Activated CD4-positive, alpha-beta memory T cell treated with anti-CD3 and anti-CD28 coated beads, Interleukin-2, amount 10 ng/mL, durations not matched to agents 7 days and 5 days (primary cell): Measurements from ENCODE around the gene SP7. TPM values are rescaled to one million over a fixed set of nuclear protein-coding genes. Genes with fewer than 3 reads are reported as not detected.
A peak's percentile ranks its signal among the peaks of the same experiment; 100 is the strongest.

Experiments used
- CTCF ChIA-PET: fragments of 350-600 bp; sonication (Branson Sonifier 250); formaldehyde crosslinking; loops from one replicate; lab custom pipeline; 2021; ENCODE audit warnings: antibody characterized with exemption, inconsistent platforms; lab: Charles Lee
- POLR2A ChIA-PET: fragments of 350-600 bp; sonication (Branson Sonifier 250); formaldehyde crosslinking; loops from one replicate; lab custom pipeline; 2021; ENCODE audit warnings: antibody characterized with exemption; lab: Charles Lee
- DNase-seq: peaks from one replicate; pipeline ENCODE4 v3.0.0-alpha.2; 2020
- H3K27ac Mint-ChIP-seq: one replicate; pipeline ENCODE4 v1.8.0; 2021; ENCODE audit warnings: mild to moderate bottlenecking, mixed read lengths
- H3K27me3 Mint-ChIP-seq: one replicate; pipeline ENCODE4 v1.8.0; 2021; ENCODE audit warnings: mixed read lengths
- H3K36me3 Mint-ChIP-seq: one replicate; pipeline ENCODE4 v1.8.0; 2021; ENCODE audit warnings: low read depth, mixed read lengths
- H3K4me1 Mint-ChIP-seq: one replicate; pipeline ENCODE4 v1.8.0; 2021; ENCODE audit warnings: mixed read lengths
- H3K4me3 Mint-ChIP-seq: one replicate; pipeline ENCODE4 v1.8.0; 2021; ENCODE audit warnings: mild to moderate bottlenecking, mixed read lengths
- H3K9me3 Mint-ChIP-seq: one replicate; pipeline ENCODE4 v1.8.0; 2021; ENCODE audit warnings: mixed read lengths
- total RNA-seq, 2 experiments: library from RNA; stranded (reverse); gene quantifications; one replicate each; pipeline ENCODE4 v1.2.3, GENCODE V29; 2021

Gene SP7
- total RNA-seq, 2 experiments from 2014 or later = not detected

DNA sequence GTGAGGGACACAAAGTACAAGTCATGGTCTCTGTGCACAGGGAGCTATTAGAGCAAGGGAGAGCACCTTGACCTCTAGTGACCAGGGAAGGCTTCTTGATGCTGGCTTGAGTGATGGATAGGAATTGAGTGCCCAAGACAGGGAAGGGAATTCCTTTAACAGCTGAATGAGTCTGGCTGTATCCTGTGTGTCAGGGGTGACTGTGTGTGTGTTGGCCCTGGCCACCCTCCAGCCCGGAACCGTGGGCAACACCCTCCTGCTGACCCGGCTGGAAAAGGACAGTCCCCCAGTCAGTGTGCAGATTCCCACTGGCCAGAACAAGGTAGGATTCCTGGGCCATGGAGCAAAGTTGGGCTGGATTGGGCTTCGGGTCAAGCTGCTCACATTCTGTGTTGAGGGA lies 46.3 kb downstream of the SP7 start:
- ChIA-PET CTCF (interaction anchor here (1.4 to 10.6 kb wide), 6 partner anchors 22 to 130 kb away, joined by 3 to 105 read pairs (median 16); partner anchors contain the start of genes AAAS, ESPL1 and ITGB7), POLR2A (interaction anchor here (1.0 to 1.5 kb wide), 3 partner anchors 8 to 70 kb away, joined by 3 read pairs; partner anchors contain the start of gene MYG1)
- Mint-ChIP-seq H3K27ac (no peak overlapping the region), H3K4me3 (no peak overlapping the region), H3K4me1 (peaks cover 18% of the 10 kb centered on the region), H3K9me3 (no peaks in the 10 kb centered on the region), H3K27me3 (no peaks in the 10 kb centered on the region), H3K36me3 (peaks cover 64% of the 10 kb centered on the region)
- DNase-seq = no peak

- peaks cover 67% of the 10 kb centered on the region for H3K36me3 Mint-ChIP-seq
- ChIA-PET CTCF (interaction anchor here (0.8 to 10.6 kb wide), 10 partner anchors 11 to 222 kb away, joined by 3 to 105 read pairs (median 4); partner anchors contain the start of genes AAAS, ESPL1 and MYG1), POLR2A (interaction anchor here (0.8 to 3.0 kb wide), 8 partner anchors 10 to 129 kb away, joined by 3 to 9 read pairs (median 4); no protein-coding TSS in a partner anchor)
- H3K27me3 Mint-ChIP-seq = no peaks in the 10 kb centered on the region
- H3K27ac Mint-ChIP-seq = no peak overlapping the region
- DNase-seq = no peak
- H3K4me3 Mint-ChIP-seq = no peak overlapping the region
- H3K4me1 Mint-ChIP-seq = peaks cover 12% of the 10 kb centered on the region
- no peaks in the 10 kb centered on the region for H3K9me3 Mint-ChIP-seq
Measured at GRCh38 chr12:53288322-53288721, 47.8 kb downstream of the SP7 start.

DNA sequence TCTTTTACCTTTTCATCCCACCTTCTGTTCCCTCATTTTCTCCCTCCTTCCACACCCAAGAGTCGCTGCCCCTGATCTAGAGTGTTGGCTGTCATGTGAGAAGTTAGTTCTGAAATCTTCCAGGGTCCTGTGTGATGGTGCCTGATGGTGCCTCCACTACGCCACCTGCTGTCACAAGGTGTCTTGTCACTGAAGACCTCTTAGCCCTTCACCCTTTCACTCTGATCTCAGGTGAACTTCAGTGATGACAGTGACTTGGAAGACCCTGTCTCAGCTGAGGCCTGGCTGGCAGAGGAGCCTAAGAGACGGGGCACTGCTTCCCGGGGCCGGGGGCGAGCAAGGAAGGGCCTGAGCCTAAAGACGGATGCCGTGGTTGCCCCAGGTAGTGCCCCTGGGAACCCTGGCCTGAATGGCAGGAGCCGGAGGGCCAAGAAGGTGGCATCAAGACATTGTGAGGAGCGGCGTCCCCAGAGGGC lies 48.4 kb downstream of the SP7 start:
- ChIA-PET POLR2A (interaction anchor here (0.8 to 3.0 kb wide), 8 partner anchors 10 to 129 kb away, joined by 3 to 9 read pairs (median 4); no protein-coding TSS in a partner anchor), CTCF (interaction anchor here (0.9 to 10.6 kb wide), 11 partner anchors 12 to 221 kb away, joined by 3 to 105 read pairs (median 4); partner anchors contain the start of genes AAAS, ESPL1 and MYG1)
- DNase-seq = peak; percentile 76
- H3K27ac Mint-ChIP-seq = peak overlapping the region; percentile 45
- peaks cover 12% of the 10 kb centered on the region for H3K4me1 Mint-ChIP-seq
- no peaks in the 10 kb centered on the region for H3K9me3 Mint-ChIP-seq
- no peaks in the 10 kb centered on the region for H3K27me3 Mint-ChIP-seq
- no peak overlapping the region for H3K4me3 Mint-ChIP-seq
- peaks cover 67% of the 10 kb centered on the region for H3K36me3 Mint-ChIP-seq

DNA sequence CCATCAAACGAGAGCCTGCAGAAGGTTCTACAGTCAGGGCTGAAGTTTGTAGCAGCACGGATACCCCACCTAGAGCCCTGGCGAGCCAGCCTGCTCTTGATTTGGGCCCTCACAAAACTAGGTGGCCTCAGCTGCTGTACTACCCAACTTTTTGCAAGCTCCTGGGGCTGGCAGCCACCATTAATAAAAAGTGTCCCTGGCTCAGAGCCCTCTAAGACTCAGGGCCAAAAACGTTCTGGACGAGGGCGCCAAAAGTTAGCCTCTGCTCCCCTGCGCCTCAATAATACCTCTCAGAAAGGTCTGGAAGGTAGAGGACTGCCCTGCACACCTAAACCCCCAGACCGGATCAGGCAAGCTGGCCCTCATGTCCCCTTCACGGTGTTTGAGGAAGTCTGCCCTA lies 49.7 kb downstream of the SP7 start:
- no peak for DNase-seq
- POLR2A ChIA-PET = interaction anchor here (1.3 to 3.0 kb wide), 9 partner anchors 9 to 127 kb away, joined by 3 to 9 read pairs (median 5); partner anchors contain the start of gene PFDN5
- Mint-ChIP-seq H3K36me3 (peaks cover 68% of the 10 kb centered on the region), H3K4me1 (peaks cover 12% of the 10 kb centered on the region), H3K9me3 (no peaks in the 10 kb centered on the region), H3K4me3 (no peak overlapping the region), H3K27me3 (no peaks in the 10 kb centered on the region), H3K27ac (no peak overlapping the region)
- CTCF ChIA-PET = interaction anchor here (1.1 to 10.6 kb wide), 6 partner anchors 9 to 127 kb away, joined by 3 to 105 read pairs (median 5); partner anchors contain the start of gene ESPL1

- no peak overlapping the region for H3K27ac Mint-ChIP-seq
- H3K4me1 Mint-ChIP-seq = peaks cover 4% of the 10 kb centered on the region
- H3K4me3 Mint-ChIP-seq = no peak overlapping the region
- no peaks in the 10 kb centered on the region for H3K9me3 Mint-ChIP-seq
- peaks cover 79% of the 10 kb centered on the region for H3K36me3 Mint-ChIP-seq
- no peak for DNase-seq
- POLR2A ChIA-PET = interaction anchor here (1.4 to 3.4 kb wide), 2 partner anchors 11 to 25 kb away, joined by 3 to 38 read pairs; partner anchors contain the start of gene ESPL1
- H3K27me3 Mint-ChIP-seq = no peaks in the 10 kb centered on the region
- CTCF ChIA-PET = interaction anchor here (1.0 to 1.5 kb wide), 4 partner anchors 12 to 66 kb away, joined by 3 to 7 read pairs (median 4); partner anchors contain the start of gene ESPL1
Measured at GRCh38 chr12:53279888-53280498, 56.2 kb downstream of the SP7 start.

- POLR2A ChIA-PET = interaction anchor here (1.4 to 3.4 kb wide), 2 partner anchors 11 to 25 kb away, joined by 3 to 38 read pairs; partner anchors contain the start of gene ESPL1
- H3K27ac Mint-ChIP-seq = no peak overlapping the region
- DNase-seq = no peak
- peaks cover 8% of the 10 kb centered on the region for H3K4me1 Mint-ChIP-seq
- H3K9me3 Mint-ChIP-seq = no peaks in the 10 kb centered on the region
- no peaks in the 10 kb centered on the region for H3K27me3 Mint-ChIP-seq
- CTCF ChIA-PET = interaction anchor here (1.0 to 3.0 kb wide), 5 partner anchors 11 to 68 kb away, joined by 3 to 9 read pairs (median 6); partner anchors contain the start of gene ESPL1
- H3K36me3 Mint-ChIP-seq = peaks cover 82% of the 10 kb centered on the region
- H3K4me3 Mint-ChIP-seq = no peak overlapping the region
Measured at GRCh38 chr12:53279283-53279869, 56.8 kb downstream of the SP7 start.

- no peak overlapping the region for H3K4me3 Mint-ChIP-seq
- peaks cover 12% of the 10 kb centered on the region for H3K4me1 Mint-ChIP-seq
- DNase-seq = no peak
- H3K9me3 Mint-ChIP-seq = no peaks in the 10 kb centered on the region
- peaks cover 79% of the 10 kb centered on the region for H3K36me3 Mint-ChIP-seq
- CTCF ChIA-PET = interaction anchor here (0.8 to 3.0 kb wide), 5 partner anchors 9 to 66 kb away, joined by 3 to 9 read pairs (median 3); partner anchors contain the start of genes AAAS and ESPL1
- H3K27ac Mint-ChIP-seq = no peak overlapping the region
- no peaks in the 10 kb centered on the region for H3K27me3 Mint-ChIP-seq
- POLR2A ChIA-PET = interaction anchor here (1.2 to 3.4 kb wide), 5 partner anchors 9 to 69 kb away, joined by 3 to 38 read pairs (median 4); partner anchors contain the start of gene ESPL1
Measured at GRCh38 chr12:53277981-53278380, 58.2 kb downstream of the SP7 start.

Other genes starting within 250 kb of the SP7 start
- gene IGFBP6, start 238.7 kb downstream of the SP7 start, total RNA-seq = 1 to 10 TPM in 1 of 2 experiments, under 1 TPM in 1; 0.38 to 1.2 TPM
- 1 to 10 TPM; 1.4 to 1.5 TPM for gene SOAT2, start 232.9 kb downstream of the SP7 start, total RNA-seq
- 10 to 100 TPM; 33.7 to 45.5 TPM for gene ZNF740, start 155.6 kb downstream of the SP7 start, total RNA-seq
- gene CSAD, start 155.4 kb downstream of the SP7 start, total RNA-seq = 10 to 100 TPM; 28.6 to 31.0 TPM
- gene ITGB7, start 129.1 kb downstream of the SP7 start, total RNA-seq = 100 to 1,000 TPM; 780 to 786 TPM
- gene RARG, start 104.1 kb downstream of the SP7 start, total RNA-seq = 10 to 100 TPM; 46.1 to 47.4 TPM
- 10 to 100 TPM; 88.4 to 90.2 TPM for gene ESPL1, start 68.1 kb downstream of the SP7 start, total RNA-seq
- 100 to 1,000 TPM; 300 to 301 TPM for gene PFDN5, start 40.8 kb downstream of the SP7 start, total RNA-seq
- gene MYG1, start 36.7 kb downstream of the SP7 start, total RNA-seq = 10 to 100 TPM; 49.0 to 53.7 TPM
- gene AAAS, start 14.7 kb downstream of the SP7 start, total RNA-seq = 10 to 100 TPM; 63.2 to 63.8 TPM
- gene SP1, start 43.8 kb upstream of the SP7 start, total RNA-seq = 10 to 100 TPM; 77.1 to 85.6 TPM
- gene AMHR2, start 87.5 kb upstream of the SP7 start, total RNA-seq = not detected
- 100 to 1,000 TPM; 242 to 246 TPM for gene PRR13, start 105.4 kb upstream of the SP7 start, total RNA-seq
- gene PCBP2, start 115.7 kb upstream of the SP7 start, total RNA-seq = 100 to 1,000 TPM; 738 to 756 TPM
- 10 to 100 TPM; 24.8 to 25.7 TPM for gene MAP3K12, start 163.1 kb upstream of the SP7 start, total RNA-seq
- 10 to 100 TPM; 24.5 to 28.0 TPM for gene TARBP2, start 164.9 kb upstream of the SP7 start, total RNA-seq
- not detected for gene NPFF, start 171.1 kb upstream of the SP7 start, total RNA-seq